Calu3 (cell line): ENCODE data around the gene PRKAR1A. TPM values are rescaled to one million over a fixed set of nuclear protein-coding genes. Genes with fewer than 3 reads are reported as not detected.

ENCODE experiments used
- BruUV-seq: library from RNA; stranded (reverse); fragments of 400-500 nt; replicated peaks from 2 replicates; lab custom pipeline; 2021; lab: Mats Ljungman, UMichigan
- CTCF ChIA-PET: fragments of 300-600 bp; sonication (Branson Sonifier 250); formaldehyde crosslinking; loops from one replicate; lab custom pipeline; 2022; ENCODE audit warnings: antibody characterized with exemption; lab: Charles Lee
- DNase-seq: peaks from one replicate; pipeline ENCODE4 v3.0.0; 2022
- H3K27ac Mint-ChIP-seq: one replicate; pipeline ENCODE4 v1.8.0; 2022; ENCODE audit warnings: mixed read lengths; ENCODE audit not compliant: unreplicated experiment
- H3K27me3 Mint-ChIP-seq: one replicate; pipeline ENCODE4 v1.8.0; 2022; ENCODE audit warnings: mixed read lengths; ENCODE audit not compliant: unreplicated experiment
- H3K36me3 Mint-ChIP-seq: one replicate; pipeline ENCODE4 v1.8.0; 2022; ENCODE audit warnings: mild to moderate bottlenecking, moderate library complexity, mixed read lengths; ENCODE audit not compliant: insufficient read depth, unreplicated experiment
- H3K4me1 Mint-ChIP-seq: one replicate; pipeline ENCODE4 v1.8.0; 2022; ENCODE audit warnings: mild to moderate bottlenecking, low read depth, mixed read lengths; ENCODE audit not compliant: unreplicated experiment
- H3K4me3 Mint-ChIP-seq: one replicate; pipeline ENCODE4 v1.8.0; 2022; ENCODE audit warnings: mild to moderate bottlenecking, low read depth, moderate library complexity, mixed read lengths; ENCODE audit not compliant: unreplicated experiment
- H3K9me3 Mint-ChIP-seq: one replicate; pipeline ENCODE4 v1.8.0; 2022; ENCODE audit warnings: low read depth, mixed read lengths; ENCODE audit not compliant: unreplicated experiment
- intact Hi-C: fragments of 100-400 bp; cut with micrococcal nuclease; formaldehyde crosslinking; loops from one replicate; pipeline ENCODE4 v1.10.0; 2022; ENCODE audit not compliant: unreplicated experiment
- total RNA-seq: library from RNA; stranded (reverse); gene quantifications from 2 replicates; pipeline ENCODE4 v1.2.3, GENCODE V29; 2022
- TF ChIP-seq, protein P1 (sequence below): fragments of 200-600 bp; IDR thresholded peaks from one replicate; pipeline ENCODE4 v1.8.0; 2022; ENCODE audit warnings: antibody characterized with exemption; ENCODE audit not compliant: unreplicated experiment

PRKAR1A gene
- total RNA-seq, 1 experiment from 2014 or later = 239 TPM

DNA sequence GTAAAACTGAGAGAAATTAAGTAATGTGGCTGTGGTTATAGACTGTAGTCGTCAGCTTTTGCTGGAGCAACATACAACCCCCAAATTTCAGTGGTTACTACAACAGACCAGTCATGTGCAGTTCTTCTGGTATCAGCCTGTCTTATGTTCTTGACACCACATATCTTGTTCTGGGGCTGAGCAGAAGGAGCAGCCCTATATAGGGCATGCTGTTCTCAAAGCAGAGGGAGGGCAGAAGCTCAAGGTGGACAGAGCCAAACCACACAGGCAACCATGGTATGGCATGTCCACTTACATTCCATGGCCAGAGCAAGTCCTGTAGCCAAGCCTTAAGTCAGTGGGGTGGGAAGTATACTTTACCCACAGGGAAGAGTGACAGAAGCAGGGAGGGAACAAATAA is 7.7 kb downstream of the PRKAR1A start:
- H3K27ac Mint-ChIP-seq = peak overlapping the region; percentile 24
- H3K4me1 Mint-ChIP-seq = peaks cover 17% of the 10 kb centered on the region
- DNase-seq = no peak
- BruUV-seq = no TSS peak
- no peak overlapping the region for H3K4me3 Mint-ChIP-seq
- intact Hi-C loops = no loop called here
- H3K9me3 Mint-ChIP-seq = peaks cover 3% of the 10 kb centered on the region
- no peaks in the 10 kb centered on the region for H3K27me3 Mint-ChIP-seq
- CTCF ChIA-PET = interaction anchor here (0.5 kb wide), 1 partner anchor 41 kb away, joined by 3 read pairs; no protein-coding TSS in a partner anchor
- TF ChIP-seq, protein P1, sequence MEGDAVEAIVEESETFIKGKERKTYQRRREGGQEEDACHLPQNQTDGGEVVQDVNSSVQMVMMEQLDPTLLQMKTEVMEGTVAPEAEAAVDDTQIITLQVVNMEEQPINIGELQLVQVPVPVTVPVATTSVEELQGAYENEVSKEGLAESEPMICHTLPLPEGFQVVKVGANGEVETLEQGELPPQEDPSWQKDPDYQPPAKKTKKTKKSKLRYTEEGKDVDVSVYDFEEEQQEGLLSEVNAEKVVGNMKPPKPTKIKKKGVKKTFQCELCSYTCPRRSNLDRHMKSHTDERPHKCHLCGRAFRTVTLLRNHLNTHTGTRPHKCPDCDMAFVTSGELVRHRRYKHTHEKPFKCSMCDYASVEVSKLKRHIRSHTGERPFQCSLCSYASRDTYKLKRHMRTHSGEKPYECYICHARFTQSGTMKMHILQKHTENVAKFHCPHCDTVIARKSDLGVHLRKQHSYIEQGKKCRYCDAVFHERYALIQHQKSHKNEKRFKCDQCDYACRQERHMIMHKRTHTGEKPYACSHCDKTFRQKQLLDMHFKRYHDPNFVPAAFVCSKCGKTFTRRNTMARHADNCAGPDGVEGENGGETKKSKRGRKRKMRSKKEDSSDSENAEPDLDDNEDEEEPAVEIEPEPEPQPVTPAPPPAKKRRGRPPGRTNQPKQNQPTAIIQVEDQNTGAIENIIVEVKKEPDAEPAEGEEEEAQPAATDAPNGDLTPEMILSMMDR = no peak
- peaks cover 45% of the 10 kb centered on the region for H3K36me3 Mint-ChIP-seq

DNA sequence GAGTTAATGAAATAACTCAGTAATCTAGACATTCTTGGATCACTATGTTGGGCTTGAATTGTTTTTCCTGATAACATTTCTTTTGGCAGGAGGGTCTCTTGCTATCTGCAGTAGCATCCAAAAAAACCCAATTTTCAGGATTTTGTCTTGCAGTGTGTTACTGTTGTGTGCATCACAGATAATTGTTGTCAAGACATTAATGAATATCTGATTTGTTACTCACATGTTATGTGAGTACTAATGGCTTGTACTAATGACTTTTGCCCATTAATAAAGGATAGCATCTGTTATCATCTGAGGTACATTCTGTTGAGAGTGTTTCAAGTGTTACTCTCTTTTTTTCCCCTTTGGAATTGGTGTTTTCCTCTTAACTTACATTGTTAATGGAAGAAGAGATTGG is 10.0 kb downstream of the PRKAR1A start:
- H3K27ac Mint-ChIP-seq = no peak overlapping the region
- H3K4me1 Mint-ChIP-seq = peaks cover 2% of the 10 kb centered on the region
- DNase-seq = no peak
- H3K9me3 Mint-ChIP-seq = peaks cover under 1% of the 10 kb centered on the region
- BruUV-seq = no TSS peak
- intact Hi-C loops = no loop called here
- H3K4me3 Mint-ChIP-seq = no peak overlapping the region
- CTCF ChIA-PET = no interaction called here
- no peaks in the 10 kb centered on the region for H3K27me3 Mint-ChIP-seq
- TF ChIP-seq, protein P1 = no peak
- H3K36me3 Mint-ChIP-seq = peaks cover 51% of the 10 kb centered on the region

DNA sequence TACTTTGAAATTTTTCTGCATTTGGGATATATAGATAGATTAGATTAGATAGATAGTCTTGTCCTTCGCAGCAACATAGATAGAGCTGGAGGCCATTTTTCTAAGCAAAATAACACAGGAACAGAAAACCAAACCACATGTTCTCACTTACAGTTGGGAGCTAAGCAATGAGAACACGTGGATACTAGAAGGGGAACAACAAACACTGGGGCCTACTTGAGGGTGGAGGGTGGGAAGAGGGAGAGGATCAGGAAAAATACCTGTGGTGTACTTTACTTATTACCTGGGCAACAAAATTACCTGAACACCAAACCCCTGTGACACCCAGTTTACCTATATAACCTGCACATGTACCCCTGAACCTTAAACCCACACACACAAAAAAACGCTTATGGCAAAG is 14.3 kb downstream of the PRKAR1A start:
- no peaks in the 10 kb centered on the region for H3K27me3 Mint-ChIP-seq
- H3K36me3 Mint-ChIP-seq = peaks cover 62% of the 10 kb centered on the region
- H3K27ac Mint-ChIP-seq = peak overlapping the region; percentile 14
- intact Hi-C loops = no loop called here
- no TSS peak for BruUV-seq
- no peaks in the 10 kb centered on the region for H3K9me3 Mint-ChIP-seq
- H3K4me3 Mint-ChIP-seq = no peak overlapping the region
- no peaks in the 10 kb centered on the region for H3K4me1 Mint-ChIP-seq
- DNase-seq = no peak
- TF ChIP-seq, protein P1 = no peak
- CTCF ChIA-PET = no interaction called here

DNA sequence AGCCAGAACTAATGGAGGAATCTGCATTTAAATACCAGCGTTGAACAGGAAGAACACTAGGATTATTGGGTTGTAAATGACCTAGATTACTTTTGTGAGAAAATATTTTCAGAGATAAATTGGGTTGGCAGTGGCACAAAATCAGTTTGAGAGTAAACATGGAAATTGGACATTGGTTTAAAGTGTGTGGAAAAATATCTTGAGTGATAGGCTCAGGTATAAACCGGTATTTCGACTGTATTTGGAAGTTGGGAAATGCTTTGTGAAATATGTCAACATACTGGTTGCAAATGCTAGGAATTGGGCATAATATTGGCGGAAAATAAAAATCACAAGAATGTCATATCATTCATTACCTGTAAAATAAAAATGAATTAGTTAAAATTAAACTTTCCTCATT is 15.1 kb downstream of the PRKAR1A start:
- CTCF ChIA-PET = no interaction called here
- H3K4me3 Mint-ChIP-seq = no peak overlapping the region
- H3K27ac Mint-ChIP-seq = peak overlapping the region; percentile 14
- no TSS peak for BruUV-seq
- H3K27me3 Mint-ChIP-seq = no peaks in the 10 kb centered on the region
- intact Hi-C loops = no loop called here
- H3K9me3 Mint-ChIP-seq = no peaks in the 10 kb centered on the region
- TF ChIP-seq, protein P1 = no peak
- H3K36me3 Mint-ChIP-seq = peaks cover 62% of the 10 kb centered on the region
- DNase-seq = no peak
- H3K4me1 Mint-ChIP-seq = no peaks in the 10 kb centered on the region
